GM23338 (cell line): ENCODE measurements around the gene IFTAP. TPM values are rescaled to one million over a fixed set of nuclear protein-coding genes. Genes with fewer than 3 reads are reported as not detected.

Source experiments
- ATAC-seq: fragments of 200-7000 bp; cut with Tn5 transposase; 3 replicates; pipeline ENCODE4 v1.9.1; 2020
- DNase-seq: peaks from one replicate; pipeline ENCODE4 v3.0.0-alpha.2; 2015; ENCODE audit warnings: low spot score
- H2AFZ ChIP-seq: fragments of 200-600 bp; sonication (generic); 2 replicates; pipeline ENCODE4 v1.8.0; 2016; ENCODE audit warnings: antibody characterized with exemption, mild to moderate bottlenecking, moderate library complexity
- H3F3A ChIP-seq: fragments of 200-600 bp; sonication (generic); replicated peaks from 2 replicates; pipeline ENCODE4 v1.8.0; 2017; ENCODE audit warnings: antibody characterized with exemption, mixed run types, low read depth
- H3K27ac ChIP-seq: fragments of 200-600 bp; sonication (generic); 2 replicates; pipeline ENCODE4 v1.6.1; 2016; ENCODE audit warnings: low read depth
- H3K27me3 ChIP-seq: fragments of 200-600 bp; sonication (generic); 2 replicates; pipeline ENCODE4 v1.8.0; 2016; ENCODE audit warnings: mild to moderate bottlenecking, mixed run types, moderate library complexity; ENCODE audit not compliant: insufficient read depth
- H3K36me3 ChIP-seq: fragments of 200-600 bp; sonication (generic); 2 replicates; pipeline ENCODE4 v1.8.0; 2016; ENCODE audit warnings: mild to moderate bottlenecking; ENCODE audit not compliant: insufficient read depth
- H3K4me1 ChIP-seq: fragments of 200-600 bp; sonication (generic); 2 replicates; pipeline ENCODE4 v1.8.0; 2016; ENCODE audit warnings: mild to moderate bottlenecking, moderate library complexity; ENCODE audit not compliant: insufficient read depth
- H3K4me2 ChIP-seq: fragments of 200-600 bp; sonication (generic); 2 replicates; pipeline ENCODE4 v1.7.1; 2017; ENCODE audit warnings: mixed run types
- H3K4me3 ChIP-seq: fragments of 200-600 bp; sonication (generic); 2 replicates; pipeline ENCODE4 v1.6.1; 2016; ENCODE audit warnings: mixed run types
- H3K79me2 ChIP-seq: fragments of 200-600 bp; sonication (generic); replicated peaks from 2 replicates; pipeline ENCODE4 v1.8.0; 2017; ENCODE audit warnings: mild to moderate bottlenecking; ENCODE audit not compliant: insufficient read depth
- H3K9me2 ChIP-seq: fragments of 200-600 bp; sonication (generic); 2 replicates; pipeline ENCODE4 v1.8.0; 2017; ENCODE audit not compliant: insufficient read depth
- H4K20me1 ChIP-seq: fragments of 200-600 bp; sonication (generic); replicated peaks from 2 replicates; pipeline ENCODE4 v1.8.0; 2017; ENCODE audit warnings: mild to moderate bottlenecking; ENCODE audit not compliant: insufficient read depth
- H3K27ac Mint-ChIP-seq: 2 replicates; pipeline ENCODE4 v1.8.0; 2020; ENCODE audit warnings: inconsistent platforms, mild to moderate bottlenecking, moderate library complexity, mixed read lengths
- H3K27me3 Mint-ChIP-seq: 3 replicates; pipeline ENCODE4 v1.8.0; 2022; ENCODE audit warnings: low read depth, mild to moderate bottlenecking, moderate library complexity, mixed read lengths, inconsistent platforms; ENCODE audit not compliant: insufficient read depth, poor library complexity
- H3K36me3 Mint-ChIP-seq: 3 replicates; pipeline ENCODE4 v1.8.0; 2021; ENCODE audit warnings: low read depth, mild to moderate bottlenecking, inconsistent platforms, moderate library complexity, mixed read lengths
- H3K4me1 Mint-ChIP-seq: 3 replicates; pipeline ENCODE4 v1.8.0; 2020; ENCODE audit warnings: mild to moderate bottlenecking, inconsistent platforms, mixed read lengths
- H3K4me3 Mint-ChIP-seq: 3 replicates; pipeline ENCODE4 v1.8.0; 2021; ENCODE audit warnings: moderate library complexity, mild to moderate bottlenecking, inconsistent platforms, mixed read lengths
- H3K9me3 Mint-ChIP-seq: 3 replicates; pipeline ENCODE4 v1.8.0; 2020; ENCODE audit warnings: moderate library complexity, mild to moderate bottlenecking, inconsistent platforms, mixed read lengths
- CREB1 ChIP-seq: fragments of 250-450 bp; sonication (Bioruptor Pico); IDR thresholded peaks from 2 replicates; pipeline ENCODE4 v1.5.0; 2020; ENCODE audit warnings: low read depth, mild to moderate bottlenecking, moderate library complexity
- EZH2 ChIP-seq: fragments of 200-600 bp; sonication (generic); IDR thresholded peaks from one replicate; pipeline ENCODE4 v1.8.0; 2017; ENCODE audit warnings: antibody characterized with exemption, mild to moderate bottlenecking, low read depth; ENCODE audit not compliant: unreplicated experiment
- EZH2phosphoT487 ChIP-seq: fragments of 200-600 bp; sonication (generic); IDR thresholded peaks from one replicate; pipeline ENCODE4 v1.8.1; 2018; ENCODE audit warnings: antibody characterized with exemption; ENCODE audit not compliant: unreplicated experiment
- NANOG ChIP-seq: IDR thresholded peaks from 2 replicates; pipeline ENCODE4 v1.6.1; 2016; ENCODE audit warnings: antibody characterized with exemption, borderline replicate concordance
- POLR2AphosphoS5 ChIP-seq: IDR thresholded peaks from 2 replicates; pipeline ENCODE4 v1.6.1; 2016; ENCODE audit warnings: antibody characterized with exemption, low read depth
- STAT1 ChIP-seq: IDR thresholded peaks from one replicate; pipeline ENCODE4 v1.6.1; 2016; ENCODE audit warnings: antibody characterized with exemption; ENCODE audit not compliant: unreplicated experiment
- ZNF114 ChIP-seq: fragments of 250-450 bp; sonication (Bioruptor Pico); IDR thresholded peaks from 2 replicates; pipeline ENCODE4 v1.5.0; 2020; ENCODE audit warnings: mild to moderate bottlenecking, moderate library complexity
- ZNF331 ChIP-seq: fragments of 250-450 bp; sonication (Bioruptor Pico); IDR thresholded peaks from 2 replicates; pipeline ENCODE4 v1.5.0; 2020; ENCODE audit warnings: low read depth, mild to moderate bottlenecking, moderate library complexity
- polyA plus RNA-seq: library from polyadenylated mRNA; unstranded; fragments of >200 nt; fragmentation: Nextera tagmentation; extraction: Ambion mirVana; gene quantifications from 2 replicates; pipeline ENCODE4 v1.2.1, GENCODE V29; 2016
- total RNA-seq: library from RNA; depleted of rRNA; stranded (reverse); fragments of >200 nt; shearing (Covaris generic); gene quantifications from 2 replicates; pipeline ENCODE4 v1.2.3, GENCODE V29; 2014
- TF ChIP-seq, protein P1 (sequence below), 2 experiments: fragments of 200-600 bp in 1 of 2; sonication (generic) in 1 of 2; conservative IDR thresholded peaks; 2 replicates each; pipeline versions ENCODE4 v1.5.1 to v1.6.1; 2016 to 2017; ENCODE audit warnings: antibody characterized with exemption in 2 of 2, low read depth in 2 of 2, mild to moderate bottlenecking in 2 of 2, moderate library complexity in 1 of 2
- TF ChIP-seq, protein P2 (sequence below): IDR thresholded peaks from 2 replicates; pipeline ENCODE4 v1.6.1; 2016; ENCODE audit warnings: antibody characterized with exemption
- TF ChIP-seq, protein P3 (sequence below): fragments of 250-450 bp; sonication (Bioruptor Pico); IDR thresholded peaks from 2 replicates; pipeline ENCODE4 v1.5.0; 2020; ENCODE audit warnings: mild to moderate bottlenecking, moderate library complexity
- TF ChIP-seq, protein P4 (sequence below): IDR thresholded peaks from one replicate; pipeline ENCODE4 v1.6.1; 2018; ENCODE audit warnings: antibody characterized with exemption; ENCODE audit not compliant: unreplicated experiment

The IFTAP gene
- total and polyA plus RNA-seq, 2 experiments from 2014 or later, result 17.1 to 39.1 TPM

DNA sequence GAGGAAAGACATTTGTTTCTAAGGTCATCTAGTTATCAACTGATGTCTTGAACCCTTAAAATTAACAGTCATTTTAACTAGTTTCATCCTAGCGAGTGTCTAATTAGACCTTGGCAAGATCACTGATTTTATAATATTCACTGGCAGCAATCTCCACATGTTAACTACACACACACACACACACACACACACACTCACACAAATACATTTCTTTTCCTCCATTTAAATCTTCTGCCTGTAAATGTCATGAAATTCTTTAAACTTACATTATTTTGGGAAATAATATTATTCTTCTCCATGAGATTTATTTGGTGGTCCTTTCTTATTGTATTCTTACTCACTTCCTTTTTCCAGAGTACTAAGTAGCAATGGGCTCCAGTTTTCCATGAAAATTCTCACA, 2.9 kb upstream of the IFTAP start:
- no peak overlapping the region for H3K4me3 Mint-ChIP-seq
- H3K36me3 ChIP-seq, result no peaks in the 10 kb centered on the region
- H3K4me1 Mint-ChIP-seq, result peaks cover 2% of the 10 kb centered on the region; the same call in 2 of the 3 replicates
- no peak overlapping the region for H3K27ac ChIP-seq
- H3K27ac Mint-ChIP-seq, result no peak overlapping the region
- no peak overlapping the region for H3K4me3 ChIP-seq
- H2AFZ ChIP-seq, result no peak overlapping the region
- peaks cover 5% of the 10 kb centered on the region; the same call in 1 of the 2 replicates for H3K4me1 ChIP-seq
- no peaks in the 10 kb centered on the region for H3K79me2 ChIP-seq
- H3K9me3 Mint-ChIP-seq, result no peaks in the 10 kb centered on the region; the same call in 2 of the 3 replicates
- DNase-seq (no peak), ATAC-seq (no peak)
- no peaks in the 10 kb centered on the region for H3K36me3 Mint-ChIP-seq
- TF ChIP-seq NANOG (no peak), EZH2 (no peak), CREB1 (CRISPR knock-in tag) (no peak), POLR2AphosphoS5 (no peak), STAT1 (no peak), ZNF331 (CRISPR knock-in tag) (no peak), EZH2phosphoT487 (no peak), ZNF114 (CRISPR knock-in tag) (no peak)
- TF ChIP-seq, protein P1, sequence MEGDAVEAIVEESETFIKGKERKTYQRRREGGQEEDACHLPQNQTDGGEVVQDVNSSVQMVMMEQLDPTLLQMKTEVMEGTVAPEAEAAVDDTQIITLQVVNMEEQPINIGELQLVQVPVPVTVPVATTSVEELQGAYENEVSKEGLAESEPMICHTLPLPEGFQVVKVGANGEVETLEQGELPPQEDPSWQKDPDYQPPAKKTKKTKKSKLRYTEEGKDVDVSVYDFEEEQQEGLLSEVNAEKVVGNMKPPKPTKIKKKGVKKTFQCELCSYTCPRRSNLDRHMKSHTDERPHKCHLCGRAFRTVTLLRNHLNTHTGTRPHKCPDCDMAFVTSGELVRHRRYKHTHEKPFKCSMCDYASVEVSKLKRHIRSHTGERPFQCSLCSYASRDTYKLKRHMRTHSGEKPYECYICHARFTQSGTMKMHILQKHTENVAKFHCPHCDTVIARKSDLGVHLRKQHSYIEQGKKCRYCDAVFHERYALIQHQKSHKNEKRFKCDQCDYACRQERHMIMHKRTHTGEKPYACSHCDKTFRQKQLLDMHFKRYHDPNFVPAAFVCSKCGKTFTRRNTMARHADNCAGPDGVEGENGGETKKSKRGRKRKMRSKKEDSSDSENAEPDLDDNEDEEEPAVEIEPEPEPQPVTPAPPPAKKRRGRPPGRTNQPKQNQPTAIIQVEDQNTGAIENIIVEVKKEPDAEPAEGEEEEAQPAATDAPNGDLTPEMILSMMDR (conservative IDR thresholded peaks at IDR 0.05; ENCODE audit: low read depth in 2 of 2), result no peak
- TF ChIP-seq, protein P2, sequence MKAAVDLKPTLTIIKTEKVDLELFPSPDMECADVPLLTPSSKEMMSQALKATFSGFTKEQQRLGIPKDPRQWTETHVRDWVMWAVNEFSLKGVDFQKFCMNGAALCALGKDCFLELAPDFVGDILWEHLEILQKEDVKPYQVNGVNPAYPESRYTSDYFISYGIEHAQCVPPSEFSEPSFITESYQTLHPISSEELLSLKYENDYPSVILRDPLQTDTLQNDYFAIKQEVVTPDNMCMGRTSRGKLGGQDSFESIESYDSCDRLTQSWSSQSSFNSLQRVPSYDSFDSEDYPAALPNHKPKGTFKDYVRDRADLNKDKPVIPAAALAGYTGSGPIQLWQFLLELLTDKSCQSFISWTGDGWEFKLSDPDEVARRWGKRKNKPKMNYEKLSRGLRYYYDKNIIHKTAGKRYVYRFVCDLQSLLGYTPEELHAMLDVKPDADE, result no peak
- TF ChIP-seq, protein P3, sequence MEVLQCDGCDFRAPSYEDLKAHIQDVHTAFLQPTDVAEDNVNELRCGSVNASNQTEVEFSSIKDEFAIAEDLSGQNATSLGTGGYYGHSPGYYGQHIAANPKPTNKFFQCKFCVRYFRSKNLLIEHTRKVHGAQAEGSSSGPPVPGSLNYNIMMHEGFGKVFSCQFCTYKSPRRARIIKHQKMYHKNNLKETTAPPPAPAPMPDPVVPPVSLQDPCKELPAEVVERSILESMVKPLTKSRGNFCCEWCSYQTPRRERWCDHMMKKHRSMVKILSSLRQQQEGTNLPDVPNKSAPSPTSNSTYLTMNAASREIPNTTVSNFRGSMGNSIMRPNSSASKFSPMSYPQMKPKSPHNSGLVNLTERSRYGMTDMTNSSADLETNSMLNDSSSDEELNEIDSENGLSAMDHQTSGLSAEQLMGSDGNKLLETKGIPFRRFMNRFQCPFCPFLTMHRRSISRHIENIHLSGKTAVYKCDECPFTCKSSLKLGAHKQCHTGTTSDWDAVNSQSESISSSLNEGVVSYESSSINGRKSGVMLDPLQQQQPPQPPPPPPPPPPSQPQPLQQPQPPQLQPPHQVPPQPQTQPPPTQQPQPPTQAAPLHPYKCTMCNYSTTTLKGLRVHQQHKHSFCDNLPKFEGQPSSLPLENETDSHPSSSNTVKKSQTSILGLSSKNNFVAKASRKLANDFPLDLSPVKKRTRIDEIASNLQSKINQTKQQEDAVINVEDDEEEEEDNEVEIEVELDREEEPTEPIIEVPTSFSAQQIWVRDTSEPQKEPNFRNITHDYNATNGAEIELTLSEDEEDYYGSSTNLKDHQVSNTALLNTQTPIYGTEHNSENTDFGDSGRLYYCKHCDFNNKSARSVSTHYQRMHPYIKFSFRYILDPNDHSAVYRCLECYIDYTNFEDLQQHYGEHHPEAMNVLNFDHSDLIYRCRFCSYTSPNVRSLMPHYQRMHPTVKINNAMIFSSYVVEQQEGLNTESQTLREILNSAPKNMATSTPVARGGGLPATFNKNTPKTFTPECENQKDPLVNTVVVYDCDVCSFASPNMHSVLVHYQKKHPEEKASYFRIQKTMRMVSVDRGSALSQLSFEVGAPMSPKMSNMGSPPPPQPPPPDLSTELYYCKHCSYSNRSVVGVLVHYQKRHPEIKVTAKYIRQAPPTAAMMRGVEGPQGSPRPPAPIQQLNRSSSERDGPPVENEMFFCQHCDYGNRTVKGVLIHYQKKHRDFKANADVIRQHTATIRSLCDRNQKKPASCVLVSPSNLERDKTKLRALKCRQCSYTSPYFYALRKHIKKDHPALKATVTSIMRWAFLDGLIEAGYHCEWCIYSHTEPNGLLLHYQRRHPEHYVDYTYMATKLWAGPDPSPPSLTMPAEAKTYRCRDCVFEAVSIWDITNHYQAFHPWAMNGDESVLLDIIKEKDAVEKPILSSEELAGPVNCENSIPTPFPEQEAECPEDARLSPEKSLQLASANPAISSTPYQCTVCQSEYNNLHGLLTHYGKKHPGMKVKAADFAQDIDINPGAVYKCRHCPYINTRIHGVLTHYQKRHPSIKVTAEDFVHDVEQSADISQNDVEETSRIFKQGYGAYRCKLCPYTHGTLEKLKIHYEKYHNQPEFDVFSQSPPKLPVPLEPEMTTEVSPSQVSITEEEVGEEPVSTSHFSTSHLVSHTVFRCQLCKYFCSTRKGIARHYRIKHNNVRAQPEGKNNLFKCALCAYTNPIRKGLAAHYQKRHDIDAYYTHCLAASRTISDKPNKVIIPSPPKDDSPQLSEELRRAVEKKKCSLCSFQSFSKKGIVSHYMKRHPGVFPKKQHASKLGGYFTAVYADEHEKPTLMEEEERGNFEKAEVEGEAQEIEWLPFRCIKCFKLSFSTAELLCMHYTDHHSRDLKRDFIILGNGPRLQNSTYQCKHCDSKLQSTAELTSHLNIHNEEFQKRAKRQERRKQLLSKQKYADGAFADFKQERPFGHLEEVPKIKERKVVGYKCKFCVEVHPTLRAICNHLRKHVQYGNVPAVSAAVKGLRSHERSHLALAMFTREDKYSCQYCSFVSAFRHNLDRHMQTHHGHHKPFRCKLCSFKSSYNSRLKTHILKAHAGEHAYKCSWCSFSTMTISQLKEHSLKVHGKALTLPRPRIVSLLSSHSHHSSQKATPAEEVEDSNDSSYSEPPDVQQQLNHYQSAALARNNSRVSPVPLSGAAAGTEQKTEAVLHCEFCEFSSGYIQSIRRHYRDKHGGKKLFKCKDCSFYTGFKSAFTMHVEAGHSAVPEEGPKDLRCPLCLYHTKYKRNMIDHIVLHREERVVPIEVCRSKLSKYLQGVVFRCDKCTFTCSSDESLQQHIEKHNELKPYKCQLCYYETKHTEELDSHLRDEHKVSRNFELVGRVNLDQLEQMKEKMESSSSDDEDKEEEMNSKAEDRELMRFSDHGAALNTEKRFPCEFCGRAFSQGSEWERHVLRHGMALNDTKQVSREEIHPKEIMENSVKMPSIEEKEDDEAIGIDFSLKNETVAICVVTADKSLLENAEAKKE (CRISPR knock-in tag), result no peak
- TF ChIP-seq, protein P4, sequence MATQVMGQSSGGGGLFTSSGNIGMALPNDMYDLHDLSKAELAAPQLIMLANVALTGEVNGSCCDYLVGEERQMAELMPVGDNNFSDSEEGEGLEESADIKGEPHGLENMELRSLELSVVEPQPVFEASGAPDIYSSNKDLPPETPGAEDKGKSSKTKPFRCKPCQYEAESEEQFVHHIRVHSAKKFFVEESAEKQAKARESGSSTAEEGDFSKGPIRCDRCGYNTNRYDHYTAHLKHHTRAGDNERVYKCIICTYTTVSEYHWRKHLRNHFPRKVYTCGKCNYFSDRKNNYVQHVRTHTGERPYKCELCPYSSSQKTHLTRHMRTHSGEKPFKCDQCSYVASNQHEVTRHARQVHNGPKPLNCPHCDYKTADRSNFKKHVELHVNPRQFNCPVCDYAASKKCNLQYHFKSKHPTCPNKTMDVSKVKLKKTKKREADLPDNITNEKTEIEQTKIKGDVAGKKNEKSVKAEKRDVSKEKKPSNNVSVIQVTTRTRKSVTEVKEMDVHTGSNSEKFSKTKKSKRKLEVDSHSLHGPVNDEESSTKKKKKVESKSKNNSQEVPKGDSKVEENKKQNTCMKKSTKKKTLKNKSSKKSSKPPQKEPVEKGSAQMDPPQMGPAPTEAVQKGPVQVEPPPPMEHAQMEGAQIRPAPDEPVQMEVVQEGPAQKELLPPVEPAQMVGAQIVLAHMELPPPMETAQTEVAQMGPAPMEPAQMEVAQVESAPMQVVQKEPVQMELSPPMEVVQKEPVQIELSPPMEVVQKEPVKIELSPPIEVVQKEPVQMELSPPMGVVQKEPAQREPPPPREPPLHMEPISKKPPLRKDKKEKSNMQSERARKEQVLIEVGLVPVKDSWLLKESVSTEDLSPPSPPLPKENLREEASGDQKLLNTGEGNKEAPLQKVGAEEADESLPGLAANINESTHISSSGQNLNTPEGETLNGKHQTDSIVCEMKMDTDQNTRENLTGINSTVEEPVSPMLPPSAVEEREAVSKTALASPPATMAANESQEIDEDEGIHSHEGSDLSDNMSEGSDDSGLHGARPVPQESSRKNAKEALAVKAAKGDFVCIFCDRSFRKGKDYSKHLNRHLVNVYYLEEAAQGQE, result no peak
- H4K20me1 ChIP-seq, result no peaks in the 10 kb centered on the region
- no peaks in the 10 kb centered on the region for H3K27me3 Mint-ChIP-seq
- no peaks in the 10 kb centered on the region for H3F3A ChIP-seq
- H3K9me2 ChIP-seq, result peaks cover 8% of the 10 kb centered on the region; the same call in 1 of the 2 replicates
- no peak overlapping the region for H3K4me2 ChIP-seq
- peaks cover 2% of the 10 kb centered on the region; the same call in 1 of the 2 replicates for H3K27me3 ChIP-seq
